Right lobe of liver (tissue), 4 donors: ENCODE data around the gene FAM3A.

Experiments
- POLR2A ChIP-seq: fragments of 450-650 bp; IDR thresholded peaks from one replicate; pipeline ENCODE4 v1.6.1; 2017; ENCODE audit warnings: antibody characterized with exemption, mild to moderate bottlenecking
- TF ChIP-seq, protein P1 (sequence below), 4 donors: fragments of 200-600 bp in 3 of 4; fragments of 450-650 bp in 1 of 4; IDR thresholded peaks; one replicate each; pipeline versions ENCODE4 v1.5.1 to v1.8.0; 2016 to 2022; ENCODE audit warnings: antibody characterized with exemption in 4 of 4, mild to moderate bottlenecking in 2 of 4
- donor health status: DM: no; HTN: no; CAD: no.
- donor health status: DM: no; HTN: no; CAD: no.
- donor health status: DM: no; HTN: yes; CAD: no.

DNA sequence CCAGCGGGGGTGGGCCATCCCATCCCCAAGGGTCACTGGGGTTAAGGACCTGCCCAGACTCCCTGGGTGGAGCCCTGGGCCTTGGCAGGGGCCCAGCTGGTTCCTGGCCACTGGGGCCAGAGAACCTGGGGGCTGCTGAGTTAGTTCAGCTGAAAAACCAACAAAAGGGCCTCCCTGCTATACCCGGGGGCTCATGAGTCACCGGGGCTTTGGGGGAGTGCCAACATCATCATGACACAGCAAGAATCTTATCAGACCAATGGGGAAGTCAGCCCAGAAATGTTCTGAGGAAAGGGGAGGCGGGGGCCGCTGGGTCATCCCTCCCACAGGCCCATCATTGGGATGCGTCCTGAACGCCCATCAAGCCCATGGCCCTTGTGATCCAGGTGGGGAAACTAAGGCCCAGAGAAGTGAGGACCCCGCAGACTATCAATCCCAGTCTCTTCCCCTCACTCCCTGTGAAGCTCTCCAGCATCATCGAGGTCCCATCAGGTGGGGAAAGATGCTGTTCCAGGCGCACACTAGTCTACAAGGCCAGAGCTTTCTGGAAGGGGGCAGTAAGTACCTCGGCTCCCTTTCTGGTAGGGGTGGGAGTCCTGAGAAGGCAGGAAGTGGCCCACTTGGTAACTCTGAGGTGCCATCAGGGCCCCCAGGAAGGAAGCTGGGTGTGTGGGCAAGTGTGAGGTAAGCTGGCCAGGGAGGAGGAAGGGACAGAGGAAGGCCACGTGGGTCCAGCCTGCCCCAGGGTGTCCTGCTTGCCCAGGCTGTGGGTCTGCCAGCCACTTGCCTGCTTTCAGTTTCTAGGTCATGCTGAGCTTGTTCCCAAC is 26.1 kb upstream of the FAM3A start:
- TF ChIP-seq, protein P1, sequence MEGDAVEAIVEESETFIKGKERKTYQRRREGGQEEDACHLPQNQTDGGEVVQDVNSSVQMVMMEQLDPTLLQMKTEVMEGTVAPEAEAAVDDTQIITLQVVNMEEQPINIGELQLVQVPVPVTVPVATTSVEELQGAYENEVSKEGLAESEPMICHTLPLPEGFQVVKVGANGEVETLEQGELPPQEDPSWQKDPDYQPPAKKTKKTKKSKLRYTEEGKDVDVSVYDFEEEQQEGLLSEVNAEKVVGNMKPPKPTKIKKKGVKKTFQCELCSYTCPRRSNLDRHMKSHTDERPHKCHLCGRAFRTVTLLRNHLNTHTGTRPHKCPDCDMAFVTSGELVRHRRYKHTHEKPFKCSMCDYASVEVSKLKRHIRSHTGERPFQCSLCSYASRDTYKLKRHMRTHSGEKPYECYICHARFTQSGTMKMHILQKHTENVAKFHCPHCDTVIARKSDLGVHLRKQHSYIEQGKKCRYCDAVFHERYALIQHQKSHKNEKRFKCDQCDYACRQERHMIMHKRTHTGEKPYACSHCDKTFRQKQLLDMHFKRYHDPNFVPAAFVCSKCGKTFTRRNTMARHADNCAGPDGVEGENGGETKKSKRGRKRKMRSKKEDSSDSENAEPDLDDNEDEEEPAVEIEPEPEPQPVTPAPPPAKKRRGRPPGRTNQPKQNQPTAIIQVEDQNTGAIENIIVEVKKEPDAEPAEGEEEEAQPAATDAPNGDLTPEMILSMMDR (IDR thresholded peaks at IDR 0.05): no peak
- no peak for TF ChIP-seq POLR2A
